ENCODE data around the gene TMEM232.
A peak's percentile ranks its signal among the peaks of the same experiment; 100 is the strongest.

The TMEM232 gene

GRCh38 chr5:110514030-110514429, 212.4 kb downstream of the TMEM232 start:
- DNase-seq (ENCODE audit: low spot score): no peak

DNA sequence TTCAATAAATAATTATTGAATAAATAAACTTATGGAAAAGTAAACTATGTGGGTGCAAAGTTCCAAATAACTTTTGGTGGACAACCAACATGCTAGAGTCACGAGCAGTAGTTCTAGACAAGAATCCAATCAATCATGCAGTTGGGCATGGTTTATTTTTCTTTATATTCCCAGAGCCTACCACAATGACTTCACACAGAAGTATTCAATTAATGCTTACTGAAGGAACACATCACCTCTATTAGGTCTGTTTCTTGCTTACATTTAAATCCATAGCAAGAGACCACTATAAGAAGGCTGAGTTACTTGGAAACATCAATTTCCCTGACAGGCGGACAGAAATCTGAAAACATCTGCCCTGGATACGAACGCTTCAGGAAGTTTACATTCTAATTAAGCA, 214.2 kb downstream of the TMEM232 start:
- DNase-seq (ENCODE audit: low spot score): no peak

GRCh38 chr5:110510146-110510545, 216.3 kb downstream of the TMEM232 start:
- DNase-seq (ENCODE audit: low spot score): no peak

DNA sequence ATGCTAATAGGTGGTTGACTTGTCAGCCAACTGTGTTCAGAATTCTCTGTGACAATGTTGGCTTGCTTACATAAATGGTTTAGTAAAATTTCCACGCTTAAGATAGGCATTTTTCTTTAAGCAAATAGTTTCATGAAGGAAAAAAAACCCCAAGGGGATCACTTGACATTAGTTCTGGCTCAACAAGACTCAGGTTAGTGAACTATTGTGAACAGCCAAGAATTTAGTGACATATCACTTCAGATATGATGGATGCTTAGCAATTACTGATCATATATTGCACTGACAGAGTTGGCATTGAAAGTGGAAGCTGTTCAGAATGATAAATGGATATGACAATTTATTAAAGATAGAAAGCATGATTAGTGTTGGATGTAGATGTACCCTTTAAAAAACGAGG, 218.5 kb downstream of the TMEM232 start:
- DNase-seq (ENCODE audit: low spot score): no peak

- no peak for DNase-seq (ENCODE audit: low spot score)
Measured at GRCh38 chr5:110506378-110506777, 220.1 kb downstream of the TMEM232 start.

DNA sequence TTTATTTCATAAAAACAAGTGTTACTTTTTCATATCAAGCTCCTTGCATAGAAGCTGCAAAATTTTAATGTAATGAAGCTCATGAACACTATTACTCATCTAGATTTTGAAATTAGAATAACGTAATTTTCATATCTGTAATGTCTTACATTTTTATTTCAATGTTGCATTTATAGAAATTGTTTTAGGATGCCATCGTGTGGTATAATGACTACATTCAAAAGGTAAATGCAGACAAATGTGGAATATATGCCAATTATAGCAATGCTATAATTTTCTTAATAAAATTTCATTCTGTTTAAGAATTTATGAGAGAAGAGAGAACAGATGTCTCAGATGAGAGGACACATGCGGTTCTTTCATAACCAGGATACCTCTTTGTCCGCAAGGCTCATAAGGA, 230.2 kb downstream of the TMEM232 start:
- no peak for DNase-seq (ENCODE audit: low spot score)

DNA sequence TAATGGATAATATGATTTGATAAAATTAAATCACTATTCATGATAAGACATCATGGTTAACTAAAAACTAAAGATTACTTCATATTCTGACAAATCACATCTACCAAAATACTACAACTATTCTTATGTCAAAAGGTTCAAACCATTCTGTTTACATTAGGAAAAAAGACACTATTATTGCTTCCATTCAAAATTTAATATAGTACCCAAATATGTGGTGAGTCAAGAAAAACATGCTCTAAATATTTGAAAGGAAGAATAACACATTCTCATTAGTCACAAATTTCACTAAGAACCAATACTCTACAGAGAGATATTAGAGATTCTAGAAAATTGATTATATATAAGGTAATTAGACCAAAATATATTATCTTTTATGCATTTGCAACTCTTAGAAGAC, 234.0 kb downstream of the TMEM232 start:
- no peak for DNase-seq (ENCODE audit: low spot score)

- DNase-seq (ENCODE audit: low spot score): peak; percentile 28
Measured at GRCh38 chr5:110478895-110479294, 247.6 kb downstream of the TMEM232 start.

DNA sequence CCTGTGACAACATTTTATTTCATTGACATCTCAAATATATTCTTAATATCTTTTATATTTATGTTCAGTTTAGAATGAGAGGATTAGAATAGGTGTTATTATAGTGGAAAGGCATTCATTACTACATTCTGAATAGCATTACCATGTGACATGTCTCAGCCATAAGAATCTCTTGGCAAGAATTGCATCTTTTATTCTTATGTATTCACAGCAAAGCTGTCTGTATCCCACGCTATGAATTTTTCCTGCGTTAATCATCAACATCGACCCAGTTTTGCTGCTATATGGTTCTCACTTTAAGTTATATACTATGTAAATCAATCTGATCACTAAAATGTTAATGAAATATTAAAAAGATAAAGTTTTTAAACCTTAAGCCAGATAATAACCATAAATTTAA, 248.6 kb downstream of the TMEM232 start:
- DNase-seq (ENCODE audit: low spot score): no peak

- no peak for DNase-seq (ENCODE audit: low spot score)
Measured at GRCh38 chr5:110476164-110476563, 250.3 kb downstream of the TMEM232 start.

DNA sequence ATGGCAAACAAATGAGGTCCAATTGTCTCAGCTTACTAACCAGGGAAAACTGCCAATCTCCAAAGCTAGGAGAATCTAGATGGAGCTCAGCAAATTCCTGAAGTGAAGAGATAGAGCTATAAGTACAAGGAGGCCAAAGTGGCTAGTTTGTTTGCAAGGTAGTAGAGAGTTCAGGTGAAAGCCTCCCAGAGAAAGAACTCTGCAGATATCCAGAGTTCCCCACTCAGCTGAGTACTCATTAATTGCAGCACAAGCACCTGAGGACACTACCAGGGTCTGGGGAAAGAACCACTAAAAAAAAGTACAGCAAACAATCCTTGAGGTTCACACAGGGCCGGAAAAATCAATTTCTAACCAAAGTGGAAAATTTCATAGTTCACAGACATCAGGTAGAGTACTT, 250.9 kb downstream of the TMEM232 start:
- no peak for DNase-seq (ENCODE audit: low spot score)

DNA sequence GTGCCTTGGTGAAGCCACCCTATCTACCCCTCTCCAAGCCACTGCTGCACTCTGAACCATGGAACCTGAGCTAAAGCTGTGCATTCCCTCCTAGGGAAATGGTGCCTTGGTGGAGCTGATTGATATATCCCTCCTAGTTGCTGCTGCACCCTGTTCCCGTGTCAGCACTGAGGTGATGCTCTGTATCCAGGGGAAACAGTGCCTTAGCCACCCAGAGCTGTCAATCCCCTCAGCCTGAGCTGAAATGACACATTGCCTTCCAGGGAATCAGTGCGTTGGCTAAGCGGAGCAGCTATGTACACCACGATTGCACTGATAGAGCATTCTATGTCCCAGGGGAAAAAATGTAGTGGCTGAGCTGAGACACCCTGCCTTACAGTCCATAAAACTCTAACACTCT, 257.0 kb downstream of the TMEM232 start:
- DNase-seq (ENCODE audit: low spot score): no peak

DNA sequence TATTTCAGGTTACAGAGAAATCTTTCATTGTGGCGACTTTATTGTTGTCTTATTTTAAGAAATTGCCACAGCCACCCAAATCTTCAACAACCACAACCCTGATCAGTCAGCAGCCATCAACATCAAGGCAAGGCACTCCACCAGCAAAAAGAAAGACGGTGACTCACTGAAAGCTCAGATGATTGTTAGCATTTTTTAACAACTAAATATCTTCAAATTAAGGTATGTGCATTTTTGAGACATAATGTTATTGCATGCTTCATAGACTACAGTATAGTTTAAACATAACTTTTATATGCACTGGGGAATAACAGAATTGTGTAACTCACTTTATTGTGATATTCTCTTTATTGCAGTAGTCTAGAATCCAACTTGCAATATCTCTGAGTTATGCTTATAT, 263.4 kb downstream of the TMEM232 start:
- no peak for DNase-seq (ENCODE audit: low spot score)

DNA sequence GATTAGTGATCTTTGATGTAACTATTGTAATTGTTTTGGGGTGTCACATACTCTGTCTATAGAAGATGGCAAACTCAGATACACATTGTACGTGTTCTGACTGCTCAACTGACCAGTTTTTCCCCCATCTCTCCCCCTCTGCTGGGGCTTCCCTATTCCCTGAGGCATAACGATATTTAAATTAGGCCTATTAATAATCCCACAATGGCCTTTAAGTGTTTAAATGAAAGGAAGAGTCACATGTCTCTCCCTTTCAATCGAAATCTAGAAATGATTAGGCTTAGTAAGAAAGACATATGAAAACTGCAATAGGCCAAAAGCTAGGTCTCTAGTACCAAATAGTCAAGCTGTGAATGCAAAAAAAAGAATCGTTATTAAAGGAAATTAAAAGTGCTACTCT, 265.6 kb downstream of the TMEM232 start:
- no peak for DNase-seq (ENCODE audit: low spot score)

DNA sequence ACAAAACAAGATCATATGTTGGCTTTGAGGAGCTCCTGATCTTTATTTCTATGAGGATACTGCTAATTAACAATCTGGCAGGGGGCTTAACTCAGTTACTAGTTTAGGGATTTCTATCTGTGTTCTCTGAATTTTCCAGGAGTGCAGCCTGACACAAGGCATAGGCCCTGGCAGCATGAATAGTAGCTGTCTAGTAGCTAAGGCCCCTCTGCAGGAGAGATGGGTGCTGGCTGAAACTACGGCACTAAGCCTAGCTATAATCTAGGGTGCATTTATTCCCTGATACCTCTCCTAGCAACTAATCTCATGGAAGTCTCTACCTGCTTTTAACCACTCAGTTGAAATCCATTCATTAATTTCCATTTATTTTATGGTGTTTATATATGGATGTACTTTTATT, 268.2 kb downstream of the TMEM232 start:
- DNase-seq (ENCODE audit: low spot score): no peak

DNA sequence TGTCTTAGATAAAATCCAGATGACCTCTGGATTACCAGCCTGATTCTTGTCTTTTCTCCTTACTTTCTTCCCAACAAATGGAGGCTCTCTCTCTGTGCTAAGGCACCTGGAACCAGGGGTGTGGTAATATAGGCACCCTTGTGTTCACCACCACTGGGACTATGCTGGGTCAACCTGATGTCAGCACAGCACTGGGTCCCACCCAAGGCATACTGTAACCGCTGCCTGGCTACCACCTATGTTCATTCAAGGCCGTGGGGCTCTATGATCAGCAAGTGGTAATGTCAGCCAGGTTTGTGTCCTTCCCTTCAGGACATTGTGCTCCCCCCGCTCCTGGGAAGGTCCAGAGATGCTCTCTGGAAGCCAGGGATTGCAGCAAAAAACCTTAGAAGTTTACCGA, 283.6 kb downstream of the TMEM232 start:
- DNase-seq (ENCODE audit: low spot score): no peak

DNA sequence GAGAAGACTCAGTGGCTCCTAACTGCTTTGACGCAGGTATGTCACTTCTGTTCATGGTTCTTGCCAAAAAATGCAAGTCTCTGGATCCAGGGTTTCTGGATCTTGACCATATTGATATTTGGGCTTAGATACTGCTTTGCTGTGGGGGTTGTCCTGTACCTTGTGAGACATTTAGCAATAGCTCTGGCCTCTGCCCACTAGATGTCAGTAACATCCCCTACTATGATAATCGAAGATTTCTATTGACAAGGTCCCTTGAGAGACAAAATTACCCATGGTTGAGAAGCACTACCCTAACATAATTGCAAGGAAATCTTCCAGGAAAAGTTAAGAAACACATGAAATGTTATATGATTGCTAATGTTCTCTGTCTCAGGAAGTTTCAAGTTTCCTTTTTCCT, 285.4 kb downstream of the TMEM232 start:
- DNase-seq (ENCODE audit: low spot score): peak; percentile 7

DNA sequence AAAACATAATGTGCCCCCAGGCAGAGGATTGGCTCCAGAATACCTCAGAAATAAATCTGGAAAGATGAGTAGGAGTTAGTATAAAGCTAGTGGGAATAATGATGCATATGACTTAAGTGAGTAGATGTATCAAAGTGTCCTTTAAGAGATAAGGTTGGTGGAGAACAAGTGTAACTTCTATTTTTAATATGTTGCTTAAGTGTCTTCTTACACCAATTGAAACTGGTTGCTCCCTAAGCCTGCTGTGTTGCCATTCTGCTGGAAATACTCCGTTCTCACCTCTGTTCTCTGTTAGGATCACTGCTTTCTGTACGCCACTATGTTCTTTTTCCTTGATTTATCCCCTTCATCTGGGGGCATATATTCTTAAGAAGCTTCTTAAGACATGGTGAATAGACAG, 286.4 kb downstream of the TMEM232 start:
- no peak for DNase-seq (ENCODE audit: low spot score)

DNA sequence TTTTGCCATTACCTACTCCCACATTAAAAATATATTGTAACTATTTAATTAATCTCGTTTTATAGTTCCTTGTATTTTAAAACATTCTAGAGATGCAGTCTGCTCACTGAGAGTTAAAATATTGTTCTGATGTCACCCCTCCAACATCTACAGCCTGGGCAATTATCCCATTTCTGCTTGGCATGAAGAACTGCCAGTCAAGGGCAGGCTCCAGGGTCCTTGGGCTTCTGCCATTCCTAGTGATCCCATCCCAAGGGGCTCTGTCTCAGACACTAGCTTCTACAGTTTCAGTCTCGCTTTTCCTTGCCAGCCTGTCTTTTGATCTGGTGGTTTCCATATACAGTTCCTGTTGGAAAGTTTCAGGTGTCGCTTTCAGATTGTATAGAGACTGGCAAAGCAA, 287.2 kb downstream of the TMEM232 start:
- DNase-seq (ENCODE audit: low spot score): no peak

DNA sequence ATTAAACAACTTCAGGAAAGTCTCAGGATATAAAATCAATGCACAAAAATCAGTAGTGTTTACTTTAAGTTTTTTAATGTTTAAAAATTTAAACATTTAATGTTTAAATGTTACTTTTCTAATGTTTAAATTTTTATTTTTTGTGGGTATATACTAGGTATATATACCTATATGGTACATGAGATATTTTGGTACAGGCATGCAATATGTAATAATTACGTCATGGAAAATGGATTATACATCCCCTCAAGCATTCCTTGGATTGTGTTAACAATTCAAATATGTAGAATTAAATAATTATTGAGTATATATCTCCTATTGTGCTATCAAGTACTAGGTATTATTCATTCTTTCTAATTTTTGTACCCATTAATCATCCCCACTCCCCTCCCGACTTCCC, 291.3 kb downstream of the TMEM232 start:
- DNase-seq (ENCODE audit: low spot score): no peak

DNA sequence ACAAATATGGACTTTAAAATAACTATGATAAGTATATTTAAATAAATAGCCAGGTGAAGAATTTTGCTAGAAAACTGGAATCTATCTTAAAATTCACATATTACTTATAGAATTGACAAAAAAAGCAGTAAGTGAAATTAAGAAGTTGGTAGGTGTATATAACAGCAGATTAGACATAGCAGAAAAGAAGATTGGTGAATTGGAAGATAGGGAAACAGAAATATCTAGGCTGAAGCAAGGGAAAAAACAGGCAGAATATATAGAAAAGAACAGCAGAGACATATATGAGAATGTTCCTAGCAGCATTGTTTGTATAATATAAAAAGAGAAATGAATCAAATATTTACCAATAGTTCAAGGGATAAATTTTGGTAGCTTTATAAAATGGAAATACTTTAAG, 294.9 kb downstream of the TMEM232 start:
- DNase-seq (ENCODE audit: low spot score): no peak

- peak; percentile 3 for DNase-seq (ENCODE audit: low spot score)
Measured at GRCh38 chr5:110414360-110414759, 312.1 kb downstream of the TMEM232 start.

- no peak for DNase-seq (ENCODE audit: low spot score)
Measured at GRCh38 chr5:110413856-110414255, 312.6 kb downstream of the TMEM232 start.

- no peak for DNase-seq (ENCODE audit: low spot score)
Measured at GRCh38 chr5:110409571-110409970, 316.9 kb downstream of the TMEM232 start.

GRCh38 chr5:110402562-110402961, 323.9 kb downstream of the TMEM232 start:
- DNase-seq (ENCODE audit: low spot score): no peak
